GM19351 (cell line): Measurements from ENCODE around the gene NBAS.
"Not testable (repeated sequence)": the region's sequence is repeated elsewhere in the genome, so short reads cannot be mapped to it uniquely, and the experiment has no call there.

Source experiments
- ATAC-seq: cut with Tn5 transposase; IDR thresholded peaks from one replicate; pipeline ENCODE4 v1.9.1; 2021; ENCODE audit warnings: mild to moderate bottlenecking, moderate library complexity; ENCODE audit not compliant: unreplicated experiment

Gene NBAS

DNA sequence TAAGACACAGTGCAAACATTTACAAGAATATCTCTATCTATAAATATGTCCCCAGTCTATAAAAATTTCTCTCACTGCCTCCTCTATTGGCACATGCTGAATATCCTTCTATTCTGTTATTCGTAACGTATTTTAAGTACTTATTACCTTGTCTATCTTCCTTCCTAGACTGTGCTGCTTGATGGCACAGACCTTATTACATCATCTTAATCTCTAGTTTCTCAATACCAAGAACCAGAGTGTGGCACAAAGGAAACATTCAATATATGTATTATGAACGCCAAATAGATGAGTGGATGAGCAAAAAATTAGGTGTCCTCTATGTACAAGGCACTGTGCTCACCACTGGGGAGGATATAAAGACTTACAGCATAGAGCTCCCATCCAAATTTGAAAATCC, 282.8 kb downstream of the NBAS start:
- no peak for ATAC-seq

DNA sequence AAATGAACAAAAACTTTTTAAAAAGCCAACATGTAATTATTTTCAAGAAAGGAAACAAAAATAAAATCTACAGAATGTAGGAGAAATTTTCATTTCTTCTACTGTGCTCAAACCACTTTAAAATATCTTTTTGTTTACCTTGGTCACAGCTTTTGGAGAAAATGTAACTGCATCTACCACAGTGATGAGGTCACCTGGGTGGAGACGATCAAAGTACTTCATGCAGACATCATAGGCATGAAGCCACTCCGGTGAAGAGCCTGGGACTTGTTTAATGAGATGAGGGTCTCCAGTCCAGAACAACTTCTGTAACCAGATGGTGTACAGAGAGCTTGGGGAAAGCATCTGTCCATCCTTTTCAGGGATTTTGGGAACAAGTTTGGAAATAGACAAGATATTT, 285.8 kb downstream of the NBAS start:
- ATAC-seq, result no peak

DNA sequence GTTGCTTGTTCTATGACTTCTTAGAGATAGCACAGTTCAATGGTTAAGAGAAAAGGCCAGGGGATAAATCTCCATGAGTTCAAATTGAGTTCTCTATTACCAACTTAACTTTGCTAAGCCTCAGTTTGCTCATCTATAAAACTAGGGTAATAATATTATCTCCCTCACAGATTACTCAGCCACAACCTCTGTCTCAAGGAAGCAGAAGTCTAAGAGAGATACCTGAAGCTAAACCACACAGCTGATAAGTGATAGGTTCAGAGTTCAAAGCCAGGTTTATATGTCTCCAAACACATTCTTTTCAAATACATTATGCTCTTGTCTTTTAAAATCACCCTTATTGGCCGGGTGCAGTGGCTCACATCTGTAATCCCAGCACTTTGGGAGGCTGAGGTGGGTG, 287.7 kb downstream of the NBAS start:
- ATAC-seq, result no peak

DNA sequence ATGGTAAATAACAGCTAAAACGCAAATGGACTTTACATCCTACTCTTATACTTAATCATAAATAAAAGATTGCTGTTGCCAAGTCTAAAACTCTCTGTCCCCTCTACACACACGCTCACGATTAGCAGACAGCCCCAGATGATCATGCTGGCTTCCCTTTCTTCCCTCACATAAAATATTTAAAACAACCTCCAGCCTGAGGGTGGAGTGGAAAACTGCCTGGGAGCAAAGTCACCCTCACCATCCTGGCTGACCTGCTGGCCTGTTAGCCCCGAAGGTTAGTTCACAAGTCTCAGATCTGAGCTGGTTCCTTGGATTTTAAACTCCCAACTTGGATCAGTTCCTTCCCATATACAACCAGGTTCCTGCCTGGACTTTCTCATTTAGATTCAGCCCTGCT, 288.2 kb downstream of the NBAS start:
- ATAC-seq, result no peak

DNA sequence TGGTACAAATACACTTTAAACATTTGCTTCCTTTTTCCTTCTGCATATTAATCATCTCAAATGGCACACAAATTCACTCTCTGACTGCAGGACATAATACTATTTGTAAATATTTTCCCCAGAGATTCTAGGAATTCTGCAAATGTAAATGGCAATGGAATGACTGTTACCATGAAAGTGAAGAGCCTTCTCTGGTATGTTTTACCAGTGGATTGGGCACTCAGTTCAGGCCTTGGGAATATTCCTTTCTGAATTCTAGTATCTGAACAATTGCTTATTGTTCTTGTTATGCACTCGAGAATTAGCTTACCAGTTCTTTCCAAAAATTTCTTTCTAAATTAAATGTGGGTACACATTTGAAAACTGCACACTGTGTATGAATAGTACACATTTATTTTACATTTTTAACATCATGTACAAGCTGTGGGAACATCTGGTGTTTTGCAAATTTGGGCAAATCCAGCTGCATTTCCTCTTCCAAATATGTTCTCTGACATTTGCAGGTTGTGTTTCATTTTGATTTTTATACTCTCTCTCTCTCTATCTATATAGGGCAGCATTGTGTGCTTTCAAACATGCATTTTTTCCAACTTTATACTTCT, 289.1 kb downstream of the NBAS start:
- ATAC-seq, result no peak

DNA sequence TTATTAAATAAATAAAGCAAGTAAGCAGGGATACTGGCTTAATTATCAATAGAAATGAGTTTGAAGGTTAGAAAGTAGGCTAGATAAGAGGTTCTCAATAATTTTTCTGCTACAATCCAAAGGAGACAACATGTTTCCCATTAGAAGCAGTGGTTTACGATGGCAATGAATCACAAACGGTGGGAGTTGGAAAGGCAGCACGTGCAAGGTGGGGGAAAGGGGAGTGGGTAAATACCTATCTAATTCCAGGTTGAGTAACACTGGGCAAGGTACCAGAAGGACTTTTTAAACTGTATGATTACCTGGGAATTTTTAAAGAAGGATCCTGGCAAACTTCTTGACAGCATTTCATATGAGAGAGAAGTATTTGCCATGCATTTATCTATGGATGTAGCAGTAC, 289.9 kb downstream of the NBAS start:
- no peak for ATAC-seq

DNA sequence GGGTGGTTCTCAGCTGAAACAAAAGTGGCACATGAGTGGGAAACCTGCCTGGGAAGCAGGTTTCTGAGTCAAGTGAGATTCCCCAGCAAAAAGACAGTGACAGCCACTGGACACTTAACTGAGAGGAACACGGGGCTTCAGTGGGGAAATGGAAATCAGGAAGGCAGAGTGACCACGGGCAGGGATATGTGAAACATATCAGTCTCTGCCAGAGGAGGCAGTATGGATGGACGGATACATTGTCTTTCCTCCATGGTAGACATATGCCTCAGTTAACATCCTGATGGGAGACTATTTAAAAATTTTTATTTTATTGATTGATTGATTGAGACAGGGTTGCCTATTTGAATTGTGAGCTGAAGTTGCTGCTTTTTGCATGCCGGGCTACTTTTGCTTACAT, 292.1 kb downstream of the NBAS start:
- no peak for ATAC-seq

DNA sequence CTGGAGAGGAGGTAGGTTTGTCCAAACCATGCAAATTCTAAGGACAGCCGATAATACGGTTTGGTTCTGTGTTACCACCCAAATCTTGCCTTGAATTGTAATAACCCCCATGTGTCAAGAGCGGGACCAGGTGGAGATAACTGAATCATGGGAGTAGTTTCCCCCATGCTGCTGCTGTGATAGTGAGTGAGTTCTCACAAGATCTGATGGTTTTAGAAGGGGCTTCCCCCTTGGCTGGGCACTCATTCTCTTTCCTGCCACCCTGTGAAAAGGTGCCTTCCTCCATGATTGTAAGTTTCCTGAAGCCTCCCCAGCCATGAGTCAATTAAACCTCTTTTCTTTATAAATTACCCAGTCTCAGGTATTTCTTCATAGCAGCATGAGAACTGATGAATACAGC, 295.2 kb downstream of the NBAS start:
- ATAC-seq, result no peak

DNA sequence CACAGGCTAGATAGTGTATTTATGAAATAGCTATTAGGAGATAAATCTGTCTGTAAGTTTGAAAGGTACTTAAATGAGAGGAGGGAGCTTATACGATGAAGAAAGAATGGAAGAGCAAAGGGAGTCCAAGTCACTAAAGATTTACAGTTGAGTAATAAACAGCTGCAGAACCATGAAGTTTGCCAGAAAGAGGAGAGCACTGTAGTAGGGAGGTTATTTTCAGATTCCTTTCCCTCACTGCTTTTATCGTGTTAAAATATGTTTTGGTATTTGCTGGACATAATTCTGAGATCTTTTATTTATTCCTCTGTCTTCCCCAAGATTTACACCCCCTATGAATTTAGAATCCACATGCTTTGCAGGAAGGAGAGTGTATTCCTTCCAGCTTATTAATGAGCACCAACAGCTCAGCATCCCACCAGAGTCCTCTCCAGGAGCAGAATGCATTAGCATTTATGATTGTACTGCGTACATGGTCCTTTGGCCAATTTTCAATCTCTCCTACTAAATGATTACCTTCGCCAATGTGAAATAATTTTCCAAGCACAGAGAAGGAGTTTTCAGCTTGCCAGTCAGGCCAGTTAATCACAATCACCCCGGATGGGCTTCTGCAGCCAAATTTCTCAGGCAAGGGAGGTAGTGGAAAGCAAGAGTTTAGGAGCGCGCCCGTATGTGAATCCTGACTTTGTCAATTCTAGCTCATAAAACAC, 297.0 kb downstream of the NBAS start:
- no peak for ATAC-seq

DNA sequence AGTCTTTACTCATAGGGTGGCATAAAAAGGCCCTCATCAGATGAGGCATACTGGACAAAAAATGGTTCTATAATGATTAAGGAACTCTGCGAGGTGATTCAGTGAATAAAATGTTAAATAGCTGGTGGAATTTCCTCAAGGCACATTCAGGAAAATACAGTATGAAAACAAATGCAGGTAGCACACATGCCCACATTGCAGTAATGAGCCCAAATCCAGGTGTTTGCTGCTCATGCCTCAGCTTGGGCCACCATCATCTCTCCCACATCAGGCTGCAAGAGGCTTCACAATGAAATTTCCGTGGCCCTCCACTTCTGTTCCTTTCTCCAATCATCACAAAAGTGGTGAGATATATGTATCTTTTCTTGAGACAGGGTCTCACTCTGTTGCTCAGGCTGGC, 298.3 kb downstream of the NBAS start:
- no peak for ATAC-seq

DNA sequence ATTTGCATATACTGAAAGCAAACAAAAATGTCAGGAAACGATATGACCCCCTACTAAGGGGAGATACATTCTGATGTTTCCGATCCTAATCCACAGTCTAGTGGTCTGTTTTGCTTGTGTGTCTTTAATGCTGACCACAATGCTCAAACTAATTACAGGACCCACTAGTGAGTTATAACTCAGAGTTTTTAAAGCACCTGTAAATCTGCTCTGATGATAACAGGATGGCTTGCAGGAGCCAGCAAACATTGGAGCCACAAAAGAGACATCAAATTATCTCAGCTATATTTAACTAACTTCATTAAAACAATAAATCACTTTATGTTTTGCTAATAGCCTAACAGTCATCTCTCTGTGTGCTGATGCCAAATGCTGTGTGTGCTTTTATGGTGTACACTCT, 300.3 kb downstream of the NBAS start:
- ATAC-seq, result no peak

DNA sequence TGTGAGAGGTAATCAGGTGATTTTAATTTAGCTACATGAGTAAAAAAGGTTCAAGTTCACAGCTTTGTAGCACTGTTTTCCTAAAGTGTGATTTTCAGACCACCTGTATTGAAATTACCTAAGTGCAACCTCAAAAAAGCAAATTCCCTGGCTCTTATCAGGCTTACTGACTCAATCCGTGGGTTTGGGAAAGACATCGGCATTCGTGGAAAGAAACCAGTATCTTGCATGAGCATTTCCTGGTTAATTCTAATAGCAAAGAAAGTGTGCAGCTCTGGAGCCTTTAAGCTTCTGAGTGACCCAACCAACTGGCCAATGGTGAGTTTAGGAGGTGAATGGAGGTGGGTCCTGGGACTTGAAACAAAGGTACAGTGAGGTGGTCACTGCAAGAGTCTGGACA, 300.9 kb downstream of the NBAS start:
- no peak for ATAC-seq

DNA sequence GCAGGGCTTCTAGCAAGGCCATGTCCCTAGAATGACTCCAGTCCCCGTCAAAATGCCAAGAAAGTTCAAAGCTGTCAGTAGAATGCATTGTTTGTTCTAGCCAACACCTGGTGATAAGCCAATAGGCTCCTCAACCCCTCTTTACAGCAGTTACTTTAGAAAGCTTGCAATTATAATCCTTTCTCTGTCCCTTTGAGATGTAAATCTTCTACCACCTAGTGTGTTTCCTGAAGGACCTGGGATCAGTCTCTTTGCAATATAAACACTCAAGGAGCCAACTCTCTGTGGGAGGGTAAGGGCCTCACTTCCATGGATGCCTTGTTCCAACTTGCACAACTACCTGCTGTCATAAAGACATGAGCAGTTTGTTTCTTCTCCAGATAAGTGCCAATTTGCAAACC, 301.8 kb downstream of the NBAS start:
- no peak for ATAC-seq

DNA sequence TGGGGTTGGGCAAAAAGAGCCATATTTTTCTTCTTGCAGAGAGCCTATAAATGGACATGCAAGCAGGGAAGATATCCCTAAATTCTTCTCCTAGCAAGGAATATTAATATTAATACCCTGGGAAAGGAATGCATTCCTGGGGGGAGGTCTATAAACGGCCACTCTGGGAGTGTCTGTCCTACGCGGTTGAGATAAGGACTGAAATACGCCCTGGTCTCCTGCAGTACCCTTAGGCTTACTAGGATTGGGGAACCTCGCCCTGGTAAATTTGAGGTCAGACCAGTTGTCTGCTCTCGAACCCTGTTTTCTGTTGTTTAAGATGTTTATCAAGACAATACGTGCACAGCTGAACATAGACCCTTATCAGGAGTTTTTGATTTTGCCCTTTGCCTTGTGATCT, 302.7 kb downstream of the NBAS start:
- ATAC-seq, result not testable (repeated sequence)

DNA sequence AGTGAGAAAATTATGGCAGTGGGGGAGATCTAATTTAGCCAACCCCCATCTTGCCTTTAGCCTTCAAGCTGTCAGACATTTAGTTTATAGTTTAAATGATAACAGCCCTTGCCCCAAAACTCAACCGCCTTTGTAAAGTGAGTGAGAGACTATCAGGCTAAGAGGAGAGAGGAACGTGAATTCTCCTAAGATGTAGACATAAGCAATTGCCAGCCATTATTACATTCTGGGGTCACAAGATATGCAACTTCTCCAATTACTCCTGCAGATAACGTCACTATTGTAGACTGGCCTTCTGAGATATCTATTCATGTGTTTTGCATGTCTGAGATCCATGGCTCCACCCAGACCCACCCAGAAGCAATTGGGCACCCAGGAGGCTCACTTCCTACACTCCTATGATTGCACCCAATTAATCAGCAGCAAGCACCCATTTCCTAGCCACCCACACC, 307.3 kb downstream of the NBAS start:
- ATAC-seq, result no peak

DNA sequence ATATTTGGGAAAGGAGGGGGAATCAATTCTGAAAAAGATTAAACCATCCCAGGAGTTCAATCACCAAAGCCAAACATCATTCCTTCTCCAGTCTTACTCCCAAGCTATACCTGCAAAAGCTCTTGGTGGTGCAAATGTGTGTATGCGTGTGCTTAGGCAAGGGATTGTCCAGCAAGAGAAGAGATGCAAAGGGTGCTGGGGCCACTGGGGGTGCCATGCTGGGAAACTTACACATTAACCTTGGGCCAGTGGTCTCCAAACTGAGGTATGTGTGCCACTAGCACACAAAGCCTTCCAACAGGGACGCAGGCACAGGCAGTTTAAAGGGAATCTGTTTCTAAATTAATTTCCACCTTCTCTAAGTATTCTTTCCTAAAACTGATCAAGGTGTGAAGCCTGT, 307.9 kb downstream of the NBAS start:
- ATAC-seq, result no peak

DNA sequence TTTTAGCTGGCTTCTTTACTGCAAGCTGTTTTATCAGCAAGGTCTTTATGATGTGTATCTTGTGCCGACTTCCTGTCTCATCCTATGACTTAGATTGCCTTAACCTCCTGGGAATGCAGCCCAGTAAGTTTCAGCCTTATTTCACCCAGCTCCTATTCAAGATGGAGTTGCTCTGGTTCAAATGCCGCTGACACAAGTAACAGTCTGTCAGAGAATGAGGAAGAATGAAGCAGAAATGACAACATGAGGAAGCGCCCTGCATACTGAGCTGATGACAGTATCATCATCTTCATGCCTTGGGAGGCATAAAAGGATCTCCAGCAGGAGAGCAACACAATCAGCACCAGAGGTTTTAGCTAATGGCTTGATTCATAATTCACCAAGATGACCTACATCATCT, 309.4 kb downstream of the NBAS start:
- ATAC-seq, result no peak

DNA sequence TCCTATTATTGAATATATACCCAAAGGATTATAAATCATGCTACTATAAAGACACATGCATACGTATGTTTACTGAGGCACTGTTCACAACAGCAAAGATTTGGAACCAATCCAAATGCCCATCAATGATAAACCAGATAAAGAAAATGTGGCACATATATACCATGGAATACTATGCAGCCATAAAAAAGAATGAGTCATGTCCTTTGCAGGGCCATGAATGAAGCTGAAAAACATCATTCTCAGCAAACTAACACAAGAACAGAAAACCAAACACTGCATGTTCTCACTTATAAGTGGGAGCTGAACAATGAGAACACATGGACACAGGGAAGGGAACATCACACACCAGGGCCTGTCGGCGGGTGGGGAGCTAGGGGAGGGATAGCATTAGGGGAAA, 310.2 kb downstream of the NBAS start:
- not testable (repeated sequence) for ATAC-seq

DNA sequence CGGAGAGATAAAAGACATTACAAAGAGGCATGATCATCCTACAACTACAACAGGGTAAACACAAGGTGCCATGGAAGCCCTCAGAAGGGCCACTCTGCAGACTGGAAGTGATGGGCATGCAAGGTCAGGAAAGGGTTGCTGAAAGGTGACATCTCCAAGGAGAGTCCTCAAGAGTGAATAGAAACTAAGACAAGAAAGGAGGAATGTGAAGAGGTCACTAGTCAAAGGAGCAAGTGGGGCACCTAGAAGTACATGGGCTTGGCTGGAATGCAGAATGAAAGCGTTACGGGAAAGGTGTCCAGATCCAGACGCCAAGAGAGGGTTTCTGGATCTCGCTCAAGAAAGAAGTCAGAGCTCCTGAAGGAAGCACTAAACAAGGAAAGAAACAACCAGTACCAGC, 314.3 kb downstream of the NBAS start:
- no peak for ATAC-seq

DNA sequence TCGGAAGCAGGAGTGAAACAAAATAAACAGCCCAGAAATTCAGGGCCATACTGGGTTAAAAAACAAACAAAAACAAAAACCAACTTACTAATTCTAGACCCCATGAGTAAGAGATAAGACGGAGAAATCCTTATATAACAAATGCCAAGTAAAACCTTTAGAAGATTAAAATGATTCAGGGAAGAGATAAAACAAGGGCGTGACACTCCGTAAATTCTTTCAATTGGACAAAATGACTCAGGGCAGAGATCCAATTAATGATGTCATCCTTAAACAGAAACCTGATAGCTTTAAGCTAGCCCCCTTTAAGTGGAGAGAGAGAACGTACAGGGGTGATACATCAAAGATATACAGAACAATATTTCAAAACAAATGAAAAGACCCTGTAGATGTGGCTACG, 317.4 kb downstream of the NBAS start:
- no peak for ATAC-seq

DNA sequence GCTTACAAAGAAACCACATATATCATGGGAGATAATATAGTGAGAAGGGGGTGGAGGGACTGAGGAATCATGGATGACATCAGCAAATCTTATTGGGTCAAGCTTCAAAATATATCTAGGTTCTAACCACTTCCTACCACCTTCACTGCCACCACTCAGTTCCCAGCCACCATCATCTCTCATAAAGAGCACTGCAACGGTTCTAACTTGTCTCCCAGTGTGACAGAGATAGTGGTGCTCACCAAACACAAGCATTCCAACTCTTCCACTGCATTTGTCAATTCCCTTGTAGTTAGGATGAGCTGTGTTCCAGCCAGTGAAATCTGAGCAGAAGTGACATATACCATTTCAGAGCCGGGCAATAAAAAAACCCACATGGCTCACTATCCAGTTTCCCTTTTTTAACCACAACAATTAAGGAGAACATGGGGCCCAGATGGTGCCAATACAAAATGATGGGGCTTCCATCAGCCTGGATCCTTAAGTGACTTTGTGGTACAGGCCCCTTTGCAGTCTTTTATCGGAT, 318.1 kb downstream of the NBAS start:
- no peak for ATAC-seq

DNA sequence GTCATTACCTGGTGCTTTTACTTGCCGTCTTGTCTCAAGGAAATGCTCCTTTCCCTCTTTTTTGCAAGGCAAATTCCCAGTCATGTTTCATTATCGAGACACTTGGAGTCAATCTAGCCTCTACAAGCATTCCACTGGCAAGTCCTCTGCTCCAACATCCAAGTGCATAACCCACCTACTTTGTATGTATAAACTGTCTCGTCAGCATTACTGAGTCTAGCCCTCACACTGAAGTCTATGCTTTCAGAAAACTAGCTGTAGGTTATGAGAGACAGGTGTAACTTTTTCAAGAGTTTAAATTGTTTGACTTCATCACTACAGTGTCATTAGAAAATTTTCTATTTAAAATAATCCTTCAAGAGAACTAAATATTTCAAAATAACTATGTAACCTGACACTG, 319.2 kb downstream of the NBAS start:
- no peak for ATAC-seq

DNA sequence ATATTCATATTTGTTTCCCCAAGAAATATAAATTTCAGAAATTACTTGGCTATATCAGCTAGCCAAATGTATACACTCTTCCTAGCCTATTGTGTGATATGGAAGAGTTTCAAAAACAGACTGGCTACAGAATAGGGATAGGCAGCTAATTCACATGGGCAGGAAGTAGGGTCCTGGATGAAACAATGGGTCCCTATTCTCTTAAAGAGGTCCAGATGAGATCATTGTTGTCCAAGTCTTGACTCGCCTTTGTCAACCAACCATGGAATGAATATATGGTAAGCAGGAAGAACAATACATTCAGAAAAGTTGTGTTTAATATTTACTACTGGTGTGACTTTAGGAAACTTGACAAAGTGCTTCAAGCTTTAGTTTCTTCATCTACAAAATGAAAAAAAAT, 319.9 kb downstream of the NBAS start:
- no peak for ATAC-seq
